AG10803 (cell line): ENCODE data around the gene CASP8AP2.
A peak's percentile ranks its signal among the peaks of the same experiment; 100 is the strongest.

Experiments used
- DNase-seq: peaks from one replicate; pipeline ENCODE4 v3.0.0; 2010; ENCODE audit warnings: low read depth
- H3K4me3 ChIP-seq: 2 replicates; pipeline ENCODE4 v1.5.1; 2011; ENCODE audit warnings: mild to moderate bottlenecking, low read length, control low read depth
- TF ChIP-seq, protein P1 (sequence below): conservative IDR thresholded peaks from 2 replicates; pipeline ENCODE4 v1.5.1; 2011; ENCODE audit warnings: mild to moderate bottlenecking, low read length, control low read depth, inconsistent platforms

The CASP8AP2 gene

DNA sequence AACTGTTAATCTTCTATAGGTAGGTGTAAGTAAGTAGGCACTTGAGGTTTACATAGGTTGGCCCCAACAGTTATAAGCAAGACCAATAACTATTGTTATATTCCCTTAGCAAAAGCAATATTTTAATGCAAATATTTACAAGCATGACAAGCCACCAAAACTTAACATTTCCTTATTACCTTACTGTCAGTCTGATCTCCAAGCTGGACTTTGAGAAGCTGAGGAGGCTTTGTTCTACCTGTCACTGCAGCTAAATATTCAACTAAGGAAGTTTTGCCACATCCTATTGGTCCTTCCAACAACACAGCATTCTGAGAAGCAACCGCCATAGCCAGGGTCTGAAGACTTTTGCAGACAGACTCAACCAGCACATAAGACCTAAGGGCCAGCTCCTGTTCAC is 39.7 kb upstream of the CASP8AP2 start:
- no peak overlapping the region for H3K4me3 ChIP-seq
- DNase-seq: no peak
- TF ChIP-seq, protein P1, sequence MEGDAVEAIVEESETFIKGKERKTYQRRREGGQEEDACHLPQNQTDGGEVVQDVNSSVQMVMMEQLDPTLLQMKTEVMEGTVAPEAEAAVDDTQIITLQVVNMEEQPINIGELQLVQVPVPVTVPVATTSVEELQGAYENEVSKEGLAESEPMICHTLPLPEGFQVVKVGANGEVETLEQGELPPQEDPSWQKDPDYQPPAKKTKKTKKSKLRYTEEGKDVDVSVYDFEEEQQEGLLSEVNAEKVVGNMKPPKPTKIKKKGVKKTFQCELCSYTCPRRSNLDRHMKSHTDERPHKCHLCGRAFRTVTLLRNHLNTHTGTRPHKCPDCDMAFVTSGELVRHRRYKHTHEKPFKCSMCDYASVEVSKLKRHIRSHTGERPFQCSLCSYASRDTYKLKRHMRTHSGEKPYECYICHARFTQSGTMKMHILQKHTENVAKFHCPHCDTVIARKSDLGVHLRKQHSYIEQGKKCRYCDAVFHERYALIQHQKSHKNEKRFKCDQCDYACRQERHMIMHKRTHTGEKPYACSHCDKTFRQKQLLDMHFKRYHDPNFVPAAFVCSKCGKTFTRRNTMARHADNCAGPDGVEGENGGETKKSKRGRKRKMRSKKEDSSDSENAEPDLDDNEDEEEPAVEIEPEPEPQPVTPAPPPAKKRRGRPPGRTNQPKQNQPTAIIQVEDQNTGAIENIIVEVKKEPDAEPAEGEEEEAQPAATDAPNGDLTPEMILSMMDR: no peak

DNA sequence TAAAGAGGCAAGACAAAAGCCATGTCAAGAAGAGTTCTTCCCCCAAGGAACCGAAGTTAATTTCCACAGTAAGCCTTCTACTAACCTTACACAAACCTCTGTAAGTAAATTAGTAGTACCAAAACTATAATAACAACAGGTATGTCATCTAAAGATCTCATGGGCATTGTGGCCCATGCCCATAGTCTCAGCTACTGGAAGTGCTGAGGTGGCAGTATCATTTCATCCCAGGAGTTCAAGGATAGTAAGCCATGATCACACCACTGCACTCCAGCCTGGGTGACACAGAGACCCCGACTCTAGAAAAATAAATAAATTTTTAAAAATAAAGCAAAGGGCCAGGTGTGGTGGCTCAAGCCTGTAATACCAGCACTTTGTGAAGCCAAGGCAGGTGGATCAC is 39.3 kb upstream of the CASP8AP2 start:
- DNase-seq: no peak
- TF ChIP-seq, protein P1: no peak
- no peak overlapping the region for H3K4me3 ChIP-seq

DNA sequence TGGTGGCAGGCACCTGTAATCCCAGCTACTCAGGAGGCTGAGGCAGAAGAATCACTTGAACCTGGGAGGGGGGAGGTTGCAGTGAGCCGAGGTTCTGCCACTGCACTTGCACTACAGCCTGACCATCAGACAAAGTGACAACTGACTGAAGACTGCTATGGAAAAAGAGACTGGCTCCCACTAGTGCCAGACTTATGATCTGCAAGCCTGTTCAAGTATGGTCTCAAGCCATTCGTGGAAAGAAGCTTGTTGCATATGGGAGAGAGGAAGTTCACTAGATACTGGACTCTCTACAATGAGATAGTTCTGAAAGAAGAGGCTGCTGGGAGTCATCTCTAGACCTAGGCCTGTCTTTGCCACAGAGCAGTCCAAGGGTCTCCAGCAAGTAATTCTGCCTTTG is 36.8 kb upstream of the CASP8AP2 start:
- peak; percentile 18 for DNase-seq
- TF ChIP-seq, protein P1: peak; percentile 46

DNA sequence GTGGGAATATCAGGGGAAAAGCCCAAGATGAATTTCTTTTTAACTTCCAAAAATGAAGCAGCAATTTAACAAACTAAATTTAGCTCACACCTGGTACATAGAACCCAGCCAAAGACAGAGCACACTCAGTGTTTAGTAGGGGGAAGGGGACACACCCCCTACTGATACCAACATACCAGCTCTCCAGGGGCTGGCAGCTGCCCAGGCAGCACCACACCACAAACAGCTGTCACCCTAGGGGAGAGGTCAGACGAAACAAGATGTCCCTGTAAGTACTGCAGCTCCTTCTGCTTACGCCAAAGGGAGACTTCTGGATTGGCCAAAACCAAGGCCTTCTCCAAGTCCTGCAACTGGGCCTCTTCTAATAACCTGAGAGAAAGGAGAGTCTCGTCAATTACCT is 36.1 kb upstream of the CASP8AP2 start:
- H3K4me3 ChIP-seq: no peak overlapping the region
- TF ChIP-seq, protein P1: no peak
- no peak for DNase-seq

More for the DNA sequence above, 36.8 kb upstream of the CASP8AP2 start:
- no peak overlapping the region for H3K4me3 ChIP-seq

DNA sequence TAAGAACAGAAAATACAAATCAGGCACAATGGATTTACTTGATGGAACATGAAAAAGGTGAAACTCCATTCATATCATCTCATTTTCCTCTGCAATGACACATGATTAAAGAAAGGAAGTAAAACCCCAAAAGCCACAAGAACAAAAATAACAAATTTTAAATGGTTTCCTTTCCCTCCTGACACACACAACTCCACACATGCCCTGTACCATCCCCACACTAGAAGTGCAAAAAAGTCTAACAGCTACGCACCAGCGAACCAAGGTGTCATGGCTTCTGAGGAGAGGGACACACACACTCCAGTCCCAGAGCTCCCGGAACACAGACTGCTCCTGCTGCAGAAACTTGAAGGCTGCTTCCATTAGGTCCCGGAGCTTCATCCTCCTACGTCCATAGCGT is 35.4 kb upstream of the CASP8AP2 start:
- H3K4me3 ChIP-seq: no peak overlapping the region
- TF ChIP-seq, protein P1: no peak
- no peak for DNase-seq

DNA sequence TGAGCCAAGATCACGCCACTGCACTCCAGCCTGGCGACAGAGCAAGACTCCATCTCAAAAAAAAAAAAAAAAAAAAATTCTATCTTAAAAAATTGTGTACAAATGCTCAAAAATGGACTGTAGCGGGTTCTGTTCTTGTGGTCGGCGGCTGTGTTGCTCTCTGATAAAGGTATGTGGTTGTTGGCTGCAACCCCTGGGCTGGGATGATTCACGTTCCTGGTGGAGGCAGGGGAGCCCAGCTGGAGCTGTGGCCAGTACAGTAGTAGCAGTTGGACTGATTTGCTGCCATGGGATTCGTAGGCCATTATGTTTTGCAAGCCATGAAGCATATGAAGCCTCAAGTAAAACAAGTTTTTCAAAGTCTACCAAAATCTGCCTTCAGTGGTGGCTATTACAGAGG is 32.4 kb upstream of the CASP8AP2 start:
- H3K4me3 ChIP-seq: no peak overlapping the region
- peak; percentile 27 for DNase-seq
- TF ChIP-seq, protein P1: no peak

DNA sequence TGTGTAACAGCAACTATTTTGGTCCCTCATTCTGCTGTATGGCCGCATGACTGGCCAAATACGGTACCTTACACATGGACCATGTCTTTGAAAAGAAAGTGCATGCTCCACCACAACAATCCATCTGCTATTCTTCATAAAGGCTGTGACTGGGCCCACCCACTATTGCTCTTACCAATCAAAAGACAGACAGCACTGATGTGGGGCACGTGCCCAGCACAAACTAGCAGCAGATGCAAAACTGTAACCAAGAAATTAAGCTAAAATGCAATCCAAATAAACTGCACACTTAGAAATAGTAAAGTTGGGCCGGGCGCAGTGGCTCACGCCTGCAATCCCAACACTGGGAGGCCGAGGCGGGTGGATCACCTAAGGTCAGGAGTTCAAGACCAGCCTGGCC is 30.6 kb upstream of the CASP8AP2 start:
- H3K4me3 ChIP-seq: no peak overlapping the region
- no peak for DNase-seq
- TF ChIP-seq, protein P1: no peak
